Esophagus muscularis mucosa (tissue), 2 donors: ENCODE measurements around the gene TNNT2.

Experiments
- POLR2A ChIP-seq: fragments of 450-650 bp; IDR thresholded peaks from one replicate; pipeline ENCODE4 v1.6.1; 2017; ENCODE audit warnings: antibody characterized with exemption, moderate library complexity, mild to moderate bottlenecking, low read depth
- POLR2AphosphoS5 ChIP-seq, 2 donors: sonication (generic); formaldehyde crosslinking; IDR thresholded peaks; one replicate each; pipeline ENCODE4 v1.6.1; 2017; ENCODE audit warnings: antibody characterized with exemption in 2 of 2

DNA sequence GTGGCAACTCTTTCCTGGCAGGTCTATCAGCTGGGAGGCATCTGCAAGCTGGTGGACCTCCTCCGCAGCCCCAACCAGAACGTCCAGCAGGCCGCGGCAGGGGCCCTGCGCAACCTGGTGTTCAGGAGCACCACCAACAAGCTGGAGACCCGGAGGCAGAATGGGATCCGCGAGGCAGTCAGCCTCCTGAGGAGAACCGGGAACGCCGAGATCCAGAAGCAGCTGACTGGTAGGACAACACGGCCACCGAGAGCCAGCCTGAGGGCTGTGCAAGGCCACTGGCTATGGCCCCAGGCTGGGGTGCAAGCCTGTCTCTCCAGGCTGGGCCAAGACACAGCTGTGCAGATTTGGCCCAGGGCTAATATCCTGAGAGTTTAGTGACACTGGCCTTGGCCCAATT is 59.9 kb downstream of the TNNT2 start:
- TF ChIP-seq POLR2AphosphoS5 (IDR thresholded peaks at IDR 0.05) (no peak), POLR2A (no peak)
